Measurements from ENCODE around the gene LGALS13. TPM values are rescaled to one million over a fixed set of nuclear protein-coding genes. Genes with fewer than 3 reads are reported as not detected.
A peak's percentile ranks its signal among the peaks of the same experiment; 100 is the strongest.

LGALS13 gene
- total RNA-seq, 1 donor from 2014 or later: not detected

GRCh38 chr19:39595950-39596349, 6.4 kb upstream of the LGALS13 start:
- H3K9me3 Mint-ChIP-seq: peaks cover 6% of the 10 kb centered on the region
- H3K4me1 Mint-ChIP-seq: no peaks in the 10 kb centered on the region
- H3K4me3 Mint-ChIP-seq: no peak overlapping the region
- no peak for TF ChIP-seq CTCF (IDR thresholded peaks at IDR 0.05; ENCODE audit: unreplicated experiment)
- no peaks in the 10 kb centered on the region for H3K36me3 Mint-ChIP-seq
- DNase-seq (ENCODE audit: low spot score in 2 of 2, unreplicated experiment in 2 of 2): no peak
- peaks cover 11% of the 10 kb centered on the region for H3K27me3 Mint-ChIP-seq (ENCODE audit: low read depth)
- H3K27ac Mint-ChIP-seq: no peak overlapping the region

GRCh38 chr19:39596911-39597310, 5.4 kb upstream of the LGALS13 start:
- no peak overlapping the region for H3K4me3 Mint-ChIP-seq
- no peak for TF ChIP-seq CTCF (IDR thresholded peaks at IDR 0.05; ENCODE audit: unreplicated experiment)
- no peaks in the 10 kb centered on the region for H3K4me1 Mint-ChIP-seq
- H3K36me3 Mint-ChIP-seq: no peaks in the 10 kb centered on the region
- peaks cover 6% of the 10 kb centered on the region for H3K9me3 Mint-ChIP-seq
- H3K27me3 Mint-ChIP-seq (ENCODE audit: low read depth): peaks cover 9% of the 10 kb centered on the region
- DNase-seq (ENCODE audit: low spot score in 2 of 2, unreplicated experiment in 2 of 2): no peak
- H3K27ac Mint-ChIP-seq: no peak overlapping the region

- DNase-seq (ENCODE audit: low spot score in 2 of 2, unreplicated experiment in 2 of 2): peak; percentile 26 to 59
- Mint-ChIP-seq H3K9me3 (peaks cover 6% of the 10 kb centered on the region), H3K36me3 (no peaks in the 10 kb centered on the region), H3K27ac (no peak overlapping the region), H3K27me3 (ENCODE audit: low read depth) (peaks cover 4% of the 10 kb centered on the region), H3K4me3 (no peak overlapping the region), H3K4me1 (no peaks in the 10 kb centered on the region)
- no peak for TF ChIP-seq CTCF (IDR thresholded peaks at IDR 0.05; ENCODE audit: unreplicated experiment)
Measured at GRCh38 chr19:39599116-39599515, 3.2 kb upstream of the LGALS13 start.

- no peak for TF ChIP-seq CTCF (IDR thresholded peaks at IDR 0.05; ENCODE audit: unreplicated experiment)
- Mint-ChIP-seq H3K4me3 (no peak overlapping the region), H3K27ac (no peak overlapping the region), H3K9me3 (peaks cover 6% of the 10 kb centered on the region), H3K27me3 (ENCODE audit: low read depth) (peaks cover 30% of the 10 kb centered on the region), H3K36me3 (no peaks in the 10 kb centered on the region), H3K4me1 (no peaks in the 10 kb centered on the region)
- no peak for DNase-seq (ENCODE audit: low spot score in 2 of 2, unreplicated experiment in 2 of 2)
Measured at GRCh38 chr19:39603825-39604224, 1.5 kb downstream of the LGALS13 start.

GRCh38 chr19:39607021-39607420, 4.7 kb downstream of the LGALS13 start:
- no peak for TF ChIP-seq CTCF (IDR thresholded peaks at IDR 0.05; ENCODE audit: unreplicated experiment)
- no peak for DNase-seq (ENCODE audit: low spot score in 2 of 2, unreplicated experiment in 2 of 2)
- no peak overlapping the region for H3K4me3 Mint-ChIP-seq
- peaks cover 32% of the 10 kb centered on the region for H3K27me3 Mint-ChIP-seq (ENCODE audit: low read depth)
- H3K4me1 Mint-ChIP-seq: no peaks in the 10 kb centered on the region
- no peak overlapping the region for H3K27ac Mint-ChIP-seq
- H3K36me3 Mint-ChIP-seq: no peaks in the 10 kb centered on the region
- H3K9me3 Mint-ChIP-seq: peaks cover 1% of the 10 kb centered on the region

GRCh38 chr19:39607561-39607960, 5.2 kb downstream of the LGALS13 start:
- no peak for TF ChIP-seq CTCF (IDR thresholded peaks at IDR 0.05; ENCODE audit: unreplicated experiment)
- Mint-ChIP-seq H3K9me3 (peaks cover 7% of the 10 kb centered on the region), H3K36me3 (no peaks in the 10 kb centered on the region), H3K4me3 (no peak overlapping the region), H3K27ac (no peak overlapping the region), H3K4me1 (no peaks in the 10 kb centered on the region), H3K27me3 (ENCODE audit: low read depth) (peaks cover 32% of the 10 kb centered on the region)
- no peak for DNase-seq (ENCODE audit: low spot score in 2 of 2, unreplicated experiment in 2 of 2)
